Duodenal mucosa (tissue), 2 donors: ENCODE measurements around the gene STIP1.

ENCODE experiments used
- H3K27ac ChIP-seq: one replicate; pipeline ENCODE4 v1.7.0; 2013; ENCODE audit warnings: low read depth, low read length
- H3K27me3 ChIP-seq, 2 donors: one replicate each; pipeline ENCODE4 v1.7.0; 2013; ENCODE audit warnings: low read length in 2 of 2, control low read depth in 1 of 2; ENCODE audit not compliant: insufficient read depth in 2 of 2, control insufficient read depth in 1 of 2
- H3K36me3 ChIP-seq, 2 donors: one replicate each; pipeline ENCODE4 v1.7.0; 2013; ENCODE audit warnings: low read length in 2 of 2, control low read depth in 1 of 2; ENCODE audit not compliant: insufficient read depth in 2 of 2, control insufficient read depth in 1 of 2
- H3K4me1 ChIP-seq, 2 donors: one replicate each; pipeline ENCODE4 v1.7.0; 2013; ENCODE audit warnings: low read length in 2 of 2, control low read depth in 1 of 2; ENCODE audit not compliant: insufficient read depth in 2 of 2, control insufficient read depth in 1 of 2
- H3K4me3 ChIP-seq, 2 donors: one replicate each; pipeline ENCODE4 v1.7.0; 2013; ENCODE audit warnings: low read length in 2 of 2, low read depth in 1 of 2
- H3K9ac ChIP-seq, 2 donors: one replicate each; pipeline ENCODE4 v1.7.0; 2013; ENCODE audit warnings: low read length in 2 of 2, low read depth in 1 of 2
- H3K9me3 ChIP-seq, 2 donors: one replicate each; pipeline ENCODE4 v1.7.0; 2013; ENCODE audit warnings: low read length in 2 of 2, control low read depth in 1 of 2; ENCODE audit not compliant: control insufficient read depth in 1 of 2

STIP1 gene

GRCh38 chr11:64235437-64236161, 49.6 kb downstream of the STIP1 start:
- no peaks in the 10 kb centered on the region for H3K27me3 ChIP-seq
- peaks cover 61 to 62% of the 10 kb centered on the region in 2 donors for H3K4me1 ChIP-seq
- H3K9ac ChIP-seq: peak overlapping the region; percentile 25 to 31

GRCh38 chr11:64237484-64237951, 51.5 kb downstream of the STIP1 start:
- peak overlapping the region in 1 of 2 donors; percentile 34 for H3K9ac ChIP-seq
- H3K27ac ChIP-seq: peak overlapping the region; percentile 34
- peaks cover 53 to 55% of the 10 kb centered on the region in 2 donors for H3K4me1 ChIP-seq
- H3K9me3 ChIP-seq: no peaks in the 10 kb centered on the region
- no peaks in the 10 kb centered on the region for H3K27me3 ChIP-seq
- H3K36me3 ChIP-seq: peaks cover 0 to 5% of the 10 kb centered on the region in 2 donors
- peak overlapping the region in 1 of 2 donors; percentile 7 for H3K4me3 ChIP-seq

More at GRCh38 chr11:64235437-64236161, 49.6 kb downstream of the STIP1 start:
- Histone ChIP-seq H3K27ac (no peak overlapping the region), H3K9me3 (no peaks in the 10 kb centered on the region), H3K4me3 (peak overlapping the region; percentile 59 to 82), H3K36me3 (peaks cover 0 to 5% of the 10 kb centered on the region in 2 donors)

- Histone ChIP-seq H3K9me3 (no peaks in the 10 kb centered on the region), H3K27me3 (no peaks in the 10 kb centered on the region), H3K36me3 (peaks cover 0 to 5% of the 10 kb centered on the region in 2 donors), H3K4me3 (peak overlapping the region in 1 of 2 donors; percentile 7), H3K9ac (peak overlapping the region in 1 of 2 donors; percentile 34), H3K27ac (peak overlapping the region; percentile 53), H3K4me1 (peaks cover 59 to 61% of the 10 kb centered on the region in 2 donors)
Observed at GRCh38 chr11:64238076-64238475, 52.1 kb downstream of the STIP1 start.

GRCh38 chr11:64238999-64239398, 53.0 kb downstream of the STIP1 start:
- Histone ChIP-seq H3K9me3 (no peaks in the 10 kb centered on the region), H3K9ac (peak overlapping the region in 1 of 2 donors; percentile 22), H3K36me3 (peaks cover 0 to 14% of the 10 kb centered on the region in 2 donors), H3K4me1 (peaks cover 61% of the 10 kb centered on the region in 2 donors), H3K27me3 (no peaks in the 10 kb centered on the region), H3K4me3 (no peak overlapping the region), H3K27ac (peak overlapping the region; percentile 53)

- Histone ChIP-seq H3K36me3 (peaks cover 0 to 17% of the 10 kb centered on the region in 2 donors), H3K9ac (peak overlapping the region; percentile 93 to 97), H3K4me1 (peaks cover 63 to 64% of the 10 kb centered on the region in 2 donors), H3K27me3 (no peaks in the 10 kb centered on the region), H3K27ac (peak overlapping the region; percentile 99), H3K9me3 (no peaks in the 10 kb centered on the region), H3K4me3 (peak overlapping the region; percentile 75 to 79)
Observed at GRCh38 chr11:64239662-64240434, 53.9 kb downstream of the STIP1 start.

GRCh38 chr11:64240435-64241240, 54.7 kb downstream of the STIP1 start, which contains the start of gene FKBP2:
FKBP2 (plus strand) TSS chr11:64241095; CDS start chr11:64242388, 1,293 bp downstream.
- Histone ChIP-seq H3K9ac (peak within 1 kb of the TSS; percentile 93 to 97), H3K9me3 (no peaks in the 10 kb centered on the region), H3K27ac (peak within 1 kb of the TSS; percentile 99), H3K4me3 (peak within 1 kb of the TSS; percentile 82 to 84), H3K27me3 (no peaks in the 10 kb centered on the region), H3K4me1 (peaks cover 56 to 66% of the 10 kb centered on the region in 2 donors), H3K36me3 (peaks cover 0 to 17% of the 10 kb centered on the region in 2 donors)

- Histone ChIP-seq H3K27ac (peak overlapping the region; percentile 99), H3K4me1 (peaks cover 56 to 67% of the 10 kb centered on the region in 2 donors), H3K36me3 (peaks cover 0 to 17% of the 10 kb centered on the region in 2 donors), H3K9me3 (no peaks in the 10 kb centered on the region), H3K27me3 (no peaks in the 10 kb centered on the region), H3K9ac (peak overlapping the region in 1 of 2 donors; percentile 93), H3K4me3 (peak overlapping the region; percentile 73 to 75)
Observed at GRCh38 chr11:64241241-64241490, 55.2 kb downstream of the STIP1 start.

GRCh38 chr11:64241491-64242374, 55.8 kb downstream of the STIP1 start:
- Histone ChIP-seq H3K36me3 (peaks cover 0 to 17% of the 10 kb centered on the region in 2 donors), H3K4me3 (peak overlapping the region; percentile 82 to 84), H3K4me1 (peaks cover 56 to 67% of the 10 kb centered on the region in 2 donors), H3K9me3 (no peaks in the 10 kb centered on the region), H3K9ac (peak overlapping the region; percentile 79 to 94), H3K27ac (peak overlapping the region; percentile 99), H3K27me3 (no peaks in the 10 kb centered on the region)

GRCh38 chr11:64243236-64243854, 57.4 kb downstream of the STIP1 start:
- no peak overlapping the region for H3K4me3 ChIP-seq
- peaks cover 50 to 70% of the 10 kb centered on the region in 2 donors for H3K4me1 ChIP-seq
- peak overlapping the region in 1 of 2 donors; percentile 32 for H3K9ac ChIP-seq
- no peaks in the 10 kb centered on the region for H3K9me3 ChIP-seq
- no peaks in the 10 kb centered on the region for H3K27me3 ChIP-seq
- H3K36me3 ChIP-seq: peaks cover 0 to 12% of the 10 kb centered on the region in 2 donors
- no peak overlapping the region for H3K27ac ChIP-seq
